Keratinocyte (primary cell): ENCODE results near the gene UBE3A.

ENCODE experiments used
- EZH2 ChIP-seq: IDR thresholded peaks from one replicate; pipeline ENCODE4 v1.6.1; 2012; ENCODE audit warnings: inconsistent platforms, mild to moderate bottlenecking, low read length, moderate library complexity
- TF ChIP-seq, protein P1 (sequence below), 3 experiments: IDR thresholded peaks in 1 of 3; conservative IDR thresholded peaks in 1 of 3; optimal IDR thresholded peaks in 1 of 3; 2 replicates in 2 of 3; 3 replicates in 1 of 3; pipeline versions ENCODE3 to v1.5.1; 2011; ENCODE audit warnings: low read length in 3 of 3, mild to moderate bottlenecking in 3 of 3, moderate library complexity in 2 of 3, control low read depth in 1 of 3, inconsistent platforms in 1 of 3; ENCODE audit not compliant: insufficient read depth in 2 of 3; ENCODE audit errors: extremely low read depth in 1 of 3

DNA sequence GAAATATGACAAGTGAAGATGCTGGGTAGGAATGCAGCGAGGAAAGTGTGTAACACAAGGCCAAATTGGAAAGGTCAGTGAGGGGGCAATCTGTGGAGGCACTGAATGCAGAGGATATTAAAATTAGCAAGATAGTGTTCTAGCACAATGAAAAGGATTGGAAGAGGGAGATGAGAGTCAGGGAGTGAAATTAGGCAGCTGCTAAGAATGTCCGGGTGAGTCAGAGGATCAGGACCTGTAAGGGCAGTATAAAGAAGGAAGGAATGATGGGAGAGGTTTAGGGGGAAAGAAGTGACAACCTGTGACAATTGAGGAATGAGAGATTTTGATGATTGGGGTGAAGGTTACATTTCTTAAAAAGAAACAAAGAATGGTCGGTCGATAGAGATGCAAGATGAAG, 103.5 kb downstream of the UBE3A start:
- TF ChIP-seq, protein P1, sequence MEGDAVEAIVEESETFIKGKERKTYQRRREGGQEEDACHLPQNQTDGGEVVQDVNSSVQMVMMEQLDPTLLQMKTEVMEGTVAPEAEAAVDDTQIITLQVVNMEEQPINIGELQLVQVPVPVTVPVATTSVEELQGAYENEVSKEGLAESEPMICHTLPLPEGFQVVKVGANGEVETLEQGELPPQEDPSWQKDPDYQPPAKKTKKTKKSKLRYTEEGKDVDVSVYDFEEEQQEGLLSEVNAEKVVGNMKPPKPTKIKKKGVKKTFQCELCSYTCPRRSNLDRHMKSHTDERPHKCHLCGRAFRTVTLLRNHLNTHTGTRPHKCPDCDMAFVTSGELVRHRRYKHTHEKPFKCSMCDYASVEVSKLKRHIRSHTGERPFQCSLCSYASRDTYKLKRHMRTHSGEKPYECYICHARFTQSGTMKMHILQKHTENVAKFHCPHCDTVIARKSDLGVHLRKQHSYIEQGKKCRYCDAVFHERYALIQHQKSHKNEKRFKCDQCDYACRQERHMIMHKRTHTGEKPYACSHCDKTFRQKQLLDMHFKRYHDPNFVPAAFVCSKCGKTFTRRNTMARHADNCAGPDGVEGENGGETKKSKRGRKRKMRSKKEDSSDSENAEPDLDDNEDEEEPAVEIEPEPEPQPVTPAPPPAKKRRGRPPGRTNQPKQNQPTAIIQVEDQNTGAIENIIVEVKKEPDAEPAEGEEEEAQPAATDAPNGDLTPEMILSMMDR (optimal IDR thresholded peaks at IDR 0.05 in 1 of 3, IDR thresholded peaks at IDR 0.05 in 1 of 3, conservative IDR thresholded peaks at IDR 0.05 in 1 of 3; ENCODE audit: extremely low read depth in 1 of 3, insufficient read depth in 2 of 3, low read length in 3 of 3) = no peak
- TF ChIP-seq EZH2 = no peak
